GM18498 (cell line): ENCODE data around the gene KCND3.

Experiments
- ATAC-seq: cut with Tn5 transposase; IDR thresholded peaks from one replicate; pipeline ENCODE4 v1.9.1; 2021; ENCODE audit warnings: mild to moderate bottlenecking, moderate library complexity; ENCODE audit not compliant: unreplicated experiment

KCND3 gene

GRCh38 chr1:111733992-111734341, 255.5 kb downstream of the KCND3 start:
- no peak for ATAC-seq

DNA sequence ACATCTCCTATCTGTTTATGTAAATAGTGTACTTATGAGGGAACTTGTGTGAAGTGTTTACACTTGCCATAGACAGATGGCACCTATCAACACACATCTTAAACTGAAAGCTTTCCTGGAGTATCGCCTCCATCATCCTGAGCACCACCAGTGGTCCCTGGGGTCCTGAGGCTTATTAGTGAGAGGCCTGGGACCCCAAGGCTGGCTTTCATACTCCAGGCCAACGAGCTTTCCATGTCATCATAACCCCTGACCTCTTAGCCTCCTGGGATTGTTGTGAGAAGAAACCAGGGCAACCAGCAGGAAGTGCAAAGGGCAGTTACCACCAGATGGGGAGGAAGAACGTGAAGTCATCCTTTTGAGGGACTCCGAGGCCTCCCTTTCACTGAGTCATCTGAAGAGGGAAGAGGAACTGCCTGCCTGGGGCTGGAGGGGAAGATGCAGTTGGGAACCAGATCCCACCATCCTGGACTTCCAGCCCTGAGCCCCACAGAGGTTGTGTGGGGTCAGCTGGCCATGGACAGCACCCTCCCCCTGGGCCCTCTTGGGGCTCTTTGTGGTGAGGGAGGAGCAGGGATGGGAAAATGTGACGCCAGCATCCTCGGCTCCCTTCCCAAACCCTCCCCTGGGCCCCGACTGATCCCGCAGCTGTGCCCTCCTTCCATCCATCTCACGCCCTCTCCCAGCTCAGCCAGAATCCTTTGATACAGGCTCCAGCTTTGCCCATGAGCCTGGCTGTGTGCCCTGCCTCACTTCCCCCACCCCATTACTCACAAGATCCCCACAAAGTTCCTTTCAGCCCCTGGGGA, 256.1 kb downstream of the KCND3 start:
- ATAC-seq = no peak

DNA sequence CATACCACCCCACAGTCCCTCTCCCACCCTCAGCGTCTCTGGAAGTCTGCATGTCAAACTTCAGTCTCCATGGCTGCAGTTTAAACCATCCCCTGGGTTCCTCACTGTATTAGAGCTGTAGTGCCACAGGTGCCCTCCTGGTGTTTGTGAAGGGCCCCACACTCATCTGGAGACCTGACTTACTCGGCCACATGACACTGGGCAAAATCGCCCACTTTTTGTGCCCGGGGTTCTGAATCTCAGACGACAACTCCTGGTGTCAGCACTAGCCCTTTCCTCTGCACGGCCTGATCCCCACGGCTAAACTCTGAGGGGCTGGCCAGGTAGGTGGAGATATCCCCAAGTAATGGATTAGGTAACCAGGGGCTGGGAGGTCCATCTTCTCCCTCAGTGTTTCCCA, 256.8 kb downstream of the KCND3 start:
- ATAC-seq = no peak

DNA sequence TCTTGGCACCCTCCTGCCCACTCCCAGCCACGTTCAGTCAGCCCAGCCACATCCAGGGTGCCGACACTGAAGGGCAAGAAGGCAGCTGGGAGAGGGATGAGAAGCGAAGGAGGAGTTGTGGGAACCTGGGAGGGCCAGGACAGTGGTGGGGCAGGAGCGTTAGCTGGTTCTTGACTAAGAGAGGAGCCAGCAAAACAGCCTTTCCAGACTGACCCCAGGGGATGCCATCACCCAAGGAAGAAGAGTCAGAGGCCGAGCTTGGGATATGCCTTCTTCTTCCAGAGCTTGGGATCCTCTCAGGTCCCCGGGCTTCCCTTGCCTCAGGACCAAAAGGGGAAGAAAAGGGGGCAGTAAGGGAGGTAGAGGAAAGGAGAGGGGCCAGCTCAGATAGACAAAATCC, 257.5 kb downstream of the KCND3 start:
- ATAC-seq = no peak

DNA sequence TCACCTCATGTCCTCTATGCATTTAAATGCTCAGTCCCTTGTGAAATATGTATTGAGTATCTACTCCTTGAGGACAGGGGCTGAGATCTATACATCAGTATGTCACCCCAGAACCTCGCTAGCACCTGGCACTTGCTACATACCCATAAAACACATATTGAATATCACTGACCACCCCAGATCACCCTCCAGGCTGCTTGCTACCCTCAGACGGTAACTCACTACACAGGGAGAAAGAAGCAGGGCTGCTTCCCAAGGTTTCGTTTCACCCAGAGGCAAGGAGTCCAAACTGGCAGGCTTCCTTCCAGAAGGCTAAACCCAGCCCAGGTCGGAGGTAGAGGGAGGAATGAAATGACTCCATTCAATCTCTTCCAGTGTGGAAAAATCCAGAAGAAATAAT, 258.8 kb downstream of the KCND3 start:
- ATAC-seq = no peak

DNA sequence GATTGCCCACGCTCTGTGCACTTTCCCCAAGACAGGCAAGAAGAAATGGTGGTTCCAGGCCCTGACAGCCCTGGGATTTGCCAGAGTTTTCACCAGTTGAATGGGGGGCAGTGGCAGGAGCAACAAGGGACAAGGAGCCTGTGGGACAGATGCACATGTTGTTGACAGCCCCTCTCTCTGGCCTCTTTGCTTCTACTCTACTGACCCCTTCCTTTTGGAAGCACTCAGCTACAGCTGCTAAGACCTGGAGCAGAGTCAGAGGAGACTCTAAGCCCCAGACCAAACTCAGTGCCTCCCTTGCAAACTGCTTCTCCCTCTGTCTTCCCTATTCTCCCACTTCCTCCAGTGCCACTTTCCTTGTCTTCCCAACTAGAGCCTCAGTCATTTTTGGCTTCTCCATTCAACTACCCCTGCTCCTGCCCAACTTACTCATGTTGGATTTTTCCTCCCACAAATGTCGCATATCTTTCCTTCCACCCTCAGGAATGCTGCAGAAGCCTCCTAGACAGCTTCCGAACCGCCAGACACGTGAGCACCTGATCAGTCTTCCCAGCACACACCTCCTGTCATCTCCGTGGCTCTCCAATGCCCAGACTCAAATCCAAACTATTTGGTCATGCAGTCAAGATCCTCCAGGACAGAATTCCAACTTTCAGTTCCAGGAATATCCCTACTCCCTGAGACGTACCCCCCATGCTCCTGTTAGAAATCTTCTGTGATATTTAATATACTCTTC, 259.4 kb downstream of the KCND3 start:
- no peak for ATAC-seq

DNA sequence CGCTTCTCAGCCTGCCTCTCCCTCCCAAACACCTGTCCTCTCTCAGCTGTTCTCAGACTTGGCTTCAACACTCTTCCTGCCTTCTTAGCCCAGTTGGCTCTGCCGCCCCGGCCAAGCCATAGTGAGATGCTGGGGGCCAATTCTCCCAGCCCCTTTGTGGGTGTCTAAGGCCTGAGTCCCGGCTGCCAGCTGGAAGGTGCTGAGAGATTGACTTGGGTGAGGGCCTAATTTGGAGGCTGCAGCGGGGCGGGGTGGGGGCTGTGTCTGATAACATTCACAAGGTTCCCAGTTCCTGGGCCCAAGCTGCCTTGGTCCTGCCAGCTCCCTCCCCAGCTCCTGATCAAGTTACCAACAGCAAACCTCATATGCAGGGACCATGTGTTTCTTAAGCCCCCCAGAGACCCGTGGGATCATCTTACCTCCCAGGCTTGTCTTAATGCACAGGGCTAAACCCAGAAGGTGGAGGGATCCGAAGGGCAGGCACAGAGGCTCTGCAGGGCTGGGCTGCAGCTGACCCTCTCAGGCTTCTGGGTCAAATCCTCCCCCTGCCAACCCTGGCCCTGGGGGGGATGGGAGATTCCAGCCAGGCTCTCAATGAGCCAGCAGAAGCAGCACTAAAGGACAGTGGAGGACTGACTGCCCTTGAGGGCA, 260.1 kb downstream of the KCND3 start:
- ATAC-seq = no peak

- ATAC-seq = no peak
Measured at GRCh38 chr1:111727056-111727455, 262.4 kb downstream of the KCND3 start.

GRCh38 chr1:111725192-111725591, 264.3 kb downstream of the KCND3 start:
- ATAC-seq = no peak

GRCh38 chr1:111723871-111724270, 265.6 kb downstream of the KCND3 start:
- no peak for ATAC-seq

DNA sequence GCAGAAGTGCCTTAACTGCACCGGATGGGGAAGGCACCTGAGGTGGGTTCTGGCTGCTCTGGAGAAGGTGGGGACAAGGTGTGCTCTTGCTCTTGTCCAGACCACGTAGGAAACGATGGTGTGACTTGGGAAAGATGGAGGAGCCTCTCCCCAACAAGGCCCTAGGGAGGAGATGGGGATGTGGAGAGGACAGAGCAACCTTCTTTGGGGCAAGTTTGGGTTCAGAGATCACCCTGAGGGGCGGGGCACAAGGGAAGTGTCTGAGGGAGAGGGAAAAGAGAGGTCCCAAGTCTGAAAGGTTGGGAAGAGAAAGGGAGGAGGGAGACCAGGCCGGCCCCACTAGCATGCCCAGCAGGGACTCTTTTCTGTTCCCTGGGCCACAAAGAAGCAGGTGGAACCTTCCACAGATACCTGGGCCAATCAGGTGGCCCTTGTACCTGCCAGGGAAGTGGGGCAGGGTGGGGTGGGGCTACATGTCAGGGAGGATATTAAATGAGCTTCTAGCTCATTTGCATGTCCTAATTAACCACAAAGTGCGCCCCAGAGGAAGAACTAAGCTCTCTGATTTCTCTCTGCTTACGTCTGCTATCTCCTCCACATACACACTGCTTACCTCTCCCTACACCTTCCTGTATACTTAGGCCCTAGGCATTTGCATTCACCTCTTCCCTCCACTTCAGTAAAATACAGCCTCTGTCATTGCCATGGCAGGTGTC, 266.2 kb downstream of the KCND3 start:
- no peak for ATAC-seq

- ATAC-seq = no peak
Measured at GRCh38 chr1:111720977-111721786, 268.3 kb downstream of the KCND3 start.
